H1 (cell line): ENCODE measurements around the gene PITPNC1.

Experiments
- ATF3 ChIP-seq: IDR thresholded peaks from 2 replicates; pipeline ENCODE4 v1.6.1; 2011; ENCODE audit warnings: low read depth, mild to moderate bottlenecking, low read length; ENCODE audit not compliant: insufficient read depth
- CTCF ChIP-seq, 3 experiments: IDR thresholded peaks; 1 replicate in 2 of 3; 2 replicates in 1 of 3; pipeline versions ENCODE4 v1.5.1 to v1.6.1; 2011; ENCODE audit warnings: low read length in 3 of 3, mild to moderate bottlenecking in 3 of 3, inconsistent platforms in 2 of 3, low read depth in 1 of 3, moderate library complexity in 1 of 3; ENCODE audit not compliant: insufficient read depth in 1 of 3; ENCODE audit errors: control extremely low read depth in 1 of 3
- E2F6 ChIP-seq: IDR thresholded peaks from 2 replicates; pipeline ENCODE4 v1.6.1; 2012; ENCODE audit warnings: inconsistent platforms
- TAF1 ChIP-seq: IDR thresholded peaks from 2 replicates; pipeline ENCODE4 v1.6.1; 2011; ENCODE audit warnings: mild to moderate bottlenecking, low read depth, low read length
- TCF12 ChIP-seq: IDR thresholded peaks from 2 replicates; pipeline ENCODE4 v1.6.1; 2011; ENCODE audit warnings: low read depth, mild to moderate bottlenecking, low read length
- TEAD4 ChIP-seq: IDR thresholded peaks from 2 replicates; pipeline ENCODE4 v1.6.1; 2012; ENCODE audit warnings: low read depth, low read length, inconsistent platforms, mixed read lengths

DNA sequence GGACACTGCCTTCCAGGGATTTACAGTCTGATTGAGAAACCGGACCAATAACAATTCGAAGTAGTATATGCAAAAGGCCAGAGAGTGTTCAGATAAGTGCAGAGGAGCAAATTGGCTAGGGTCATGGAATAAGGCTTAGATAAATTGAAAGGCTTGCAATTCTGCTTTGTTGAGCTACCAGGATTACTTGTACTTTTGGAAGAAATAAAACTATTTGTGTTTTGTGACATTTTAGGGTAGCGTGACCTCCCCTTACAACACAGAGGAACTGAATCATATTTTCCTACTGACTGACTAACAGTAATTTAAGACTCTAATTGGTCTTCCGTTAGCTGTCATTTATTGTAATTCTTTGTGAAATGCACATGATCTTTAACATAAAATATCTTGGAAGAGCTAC lies 104.7 kb downstream of the PITPNC1 start:
- no peak for TF ChIP-seq CTCF (IDR thresholded peaks at IDR 0.05; ENCODE audit: control extremely low read depth in 1 of 3, insufficient read depth in 1 of 3, low read depth in 1 of 3, low read length in 3 of 3)
- TF ChIP-seq ATF3: no peak
- TF ChIP-seq E2F6: no peak
- no peak for TF ChIP-seq TCF12
- no peak for TF ChIP-seq TAF1
- TF ChIP-seq TEAD4: no peak
